Omental fat pad (tissue), 4 donors: Measurements from ENCODE around the gene ZNF385C. TPM values are rescaled to one million over a fixed set of nuclear protein-coding genes. Genes with fewer than 3 reads are reported as not detected.

Experiments used
- ATAC-seq: fragments of 150-250 bp; one replicate; pipeline ENCODE4 v1.9.1; 2016; ENCODE audit warnings: mild to moderate bottlenecking, moderate library complexity; ENCODE audit not compliant: low FRiP score
- DNase-seq: peaks from one replicate; pipeline ENCODE4 v3.0.0-alpha.2; 2019; ENCODE audit warnings: low spot score
- total RNA-seq, 4 donors: library from RNA; depleted of rRNA; stranded (reverse); fragments of >200 nt; gene quantifications; one replicate each; pipeline ENCODE4 v1.1.0, GENCODE V29; 2016
- TF ChIP-seq, protein P1 (sequence below), 3 donors: fragments of 450-650 bp; IDR thresholded peaks; one replicate each; pipeline ENCODE4 v1.5.1; 2016 to 2017; ENCODE audit warnings: antibody characterized with exemption in 3 of 3, mild to moderate bottlenecking in 3 of 3, moderate library complexity in 2 of 3

Gene ZNF385C
- total RNA-seq, 4 donors from 2014 or later = not detected

DNA sequence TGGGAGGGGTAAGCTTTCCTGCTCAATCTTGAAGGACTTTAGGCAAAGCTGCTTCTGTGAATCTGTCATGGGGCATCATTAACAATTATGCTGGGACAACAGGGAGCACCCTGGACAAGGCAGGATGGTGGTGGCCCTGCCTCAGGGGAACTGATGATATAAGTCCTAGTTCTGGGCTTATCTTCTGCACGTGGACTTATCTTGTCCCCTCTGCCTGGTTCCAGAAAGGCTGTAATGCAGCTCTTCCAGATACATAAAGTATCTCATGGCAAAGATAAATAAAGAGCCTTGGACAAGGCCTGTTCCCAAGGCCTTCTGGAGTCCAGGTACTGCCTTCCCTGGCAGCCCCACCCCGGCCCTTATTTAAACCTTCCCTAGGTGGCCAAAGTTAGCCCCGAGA, 6.0 kb upstream of the ZNF385C start:
- ATAC-seq = no peak
- TF ChIP-seq, protein P1, sequence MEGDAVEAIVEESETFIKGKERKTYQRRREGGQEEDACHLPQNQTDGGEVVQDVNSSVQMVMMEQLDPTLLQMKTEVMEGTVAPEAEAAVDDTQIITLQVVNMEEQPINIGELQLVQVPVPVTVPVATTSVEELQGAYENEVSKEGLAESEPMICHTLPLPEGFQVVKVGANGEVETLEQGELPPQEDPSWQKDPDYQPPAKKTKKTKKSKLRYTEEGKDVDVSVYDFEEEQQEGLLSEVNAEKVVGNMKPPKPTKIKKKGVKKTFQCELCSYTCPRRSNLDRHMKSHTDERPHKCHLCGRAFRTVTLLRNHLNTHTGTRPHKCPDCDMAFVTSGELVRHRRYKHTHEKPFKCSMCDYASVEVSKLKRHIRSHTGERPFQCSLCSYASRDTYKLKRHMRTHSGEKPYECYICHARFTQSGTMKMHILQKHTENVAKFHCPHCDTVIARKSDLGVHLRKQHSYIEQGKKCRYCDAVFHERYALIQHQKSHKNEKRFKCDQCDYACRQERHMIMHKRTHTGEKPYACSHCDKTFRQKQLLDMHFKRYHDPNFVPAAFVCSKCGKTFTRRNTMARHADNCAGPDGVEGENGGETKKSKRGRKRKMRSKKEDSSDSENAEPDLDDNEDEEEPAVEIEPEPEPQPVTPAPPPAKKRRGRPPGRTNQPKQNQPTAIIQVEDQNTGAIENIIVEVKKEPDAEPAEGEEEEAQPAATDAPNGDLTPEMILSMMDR (IDR thresholded peaks at IDR 0.05) = no peak
- DNase-seq = no peak

DNA sequence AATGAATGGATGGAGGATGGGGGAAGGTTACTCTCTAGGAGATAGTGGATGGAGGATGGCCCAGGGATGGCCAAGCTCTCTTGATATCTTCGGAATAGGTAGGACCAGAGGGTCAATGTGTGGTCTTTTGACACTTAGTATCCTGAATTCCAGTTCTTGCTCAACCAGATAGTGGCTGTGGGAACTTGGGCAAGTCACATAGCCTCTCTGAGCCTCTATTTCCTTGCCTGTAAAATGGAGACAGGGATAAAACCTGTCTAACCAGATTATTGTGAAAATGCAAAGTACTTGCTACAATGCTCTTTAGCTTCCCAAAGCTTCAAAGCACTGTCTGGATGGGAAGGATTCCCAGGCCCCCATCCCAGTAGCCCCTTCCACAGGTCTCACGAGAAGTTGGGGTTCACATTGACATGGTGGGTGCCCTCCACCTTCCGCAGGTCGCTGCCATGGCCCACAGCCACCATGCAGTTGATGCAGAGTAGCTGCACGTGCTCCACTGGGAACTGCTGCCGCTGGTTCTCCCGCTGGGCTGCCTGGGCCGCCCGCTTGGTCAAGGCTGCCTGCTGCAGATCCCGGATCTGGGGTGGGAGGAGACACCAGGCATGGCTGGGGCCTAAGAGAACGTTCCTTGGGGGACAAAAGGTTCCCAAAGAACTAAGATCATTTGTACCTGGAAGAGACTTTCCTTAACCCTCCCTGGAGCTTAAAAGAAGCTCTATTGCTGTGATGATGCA, 5.1 kb upstream of the ZNF385C start:
- TF ChIP-seq, protein P1 (IDR thresholded peaks at IDR 0.05) = no peak
- DNase-seq (no peak), ATAC-seq (no peak)

DNA sequence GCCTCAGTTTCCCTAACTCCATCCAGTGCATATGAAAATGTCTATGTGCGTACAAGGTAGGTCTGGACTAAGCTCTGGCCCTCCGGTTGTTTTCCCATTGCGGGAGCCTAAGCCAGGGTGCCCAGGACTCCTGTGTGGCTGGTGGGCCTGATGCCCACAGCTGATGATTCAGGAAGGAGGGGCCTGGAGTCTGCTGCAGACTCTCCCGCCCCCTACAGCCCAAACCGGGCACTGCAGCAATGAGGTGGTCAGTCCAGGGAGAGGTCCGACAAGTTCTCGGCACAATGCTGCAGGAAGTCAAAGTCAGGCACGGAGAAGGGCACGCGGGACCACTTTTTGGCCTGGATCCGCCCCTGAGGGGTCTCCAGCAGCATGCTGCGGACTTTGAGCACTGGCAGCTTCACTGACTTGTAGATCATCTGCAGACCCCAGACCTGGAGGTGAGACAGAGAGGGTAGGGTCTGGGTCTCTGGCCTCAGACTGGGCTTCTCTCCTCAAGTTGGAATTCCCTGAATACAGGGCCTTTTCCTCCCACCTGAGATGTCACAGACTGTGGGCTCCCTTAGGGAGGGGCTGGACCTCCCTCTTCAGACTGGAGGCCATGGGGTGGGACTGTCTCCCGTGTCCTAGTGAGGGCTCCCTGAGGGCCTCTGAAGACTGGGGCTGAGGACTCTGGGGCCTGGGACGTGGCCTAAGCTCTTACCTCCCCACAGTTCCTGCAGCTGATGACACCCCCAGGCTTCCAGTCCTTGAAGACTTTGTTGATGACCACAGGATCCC, 3.4 kb upstream of the ZNF385C start:
- peak; percentile 52 for ATAC-seq
- DNase-seq = peak; percentile 86
- TF ChIP-seq, protein P1 (IDR thresholded peaks at IDR 0.05) = no peak

DNA sequence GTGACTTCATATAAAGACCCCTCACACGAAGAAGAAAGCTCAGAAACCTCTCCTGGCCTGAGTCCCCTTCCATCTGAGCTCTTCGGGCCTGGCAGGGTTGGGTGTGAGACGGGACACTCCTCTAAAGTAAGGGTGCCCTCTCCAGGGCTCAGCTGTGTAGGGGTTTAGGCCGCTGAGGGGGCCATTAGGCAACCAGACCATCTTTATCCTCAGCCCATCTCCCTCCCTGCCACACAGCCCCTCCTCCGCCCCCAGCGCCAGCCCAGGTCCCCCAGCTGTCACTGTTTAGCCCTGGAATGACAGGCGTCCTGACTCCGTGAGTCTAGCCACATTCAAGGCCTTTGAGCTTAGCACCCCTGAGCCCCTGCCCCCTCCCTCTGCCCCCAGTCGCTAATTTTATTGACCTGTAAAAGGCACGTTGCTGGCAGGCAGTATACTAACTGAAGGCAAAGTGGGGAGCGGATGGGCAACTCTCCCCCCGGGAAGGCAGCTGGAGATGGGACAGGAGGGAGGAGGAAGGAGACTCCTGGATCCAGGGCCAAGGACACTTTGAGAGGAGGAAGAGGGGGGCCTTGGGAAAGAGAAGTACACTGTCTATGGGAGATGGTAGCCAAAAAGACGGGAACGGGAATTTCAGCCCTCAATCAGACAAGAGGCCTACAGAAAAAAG, 592 bp upstream of the ZNF385C start:
- TF ChIP-seq, protein P1 (IDR thresholded peaks at IDR 0.05) = no peak
- DNase-seq (no peak), ATAC-seq (no peak)

DNA sequence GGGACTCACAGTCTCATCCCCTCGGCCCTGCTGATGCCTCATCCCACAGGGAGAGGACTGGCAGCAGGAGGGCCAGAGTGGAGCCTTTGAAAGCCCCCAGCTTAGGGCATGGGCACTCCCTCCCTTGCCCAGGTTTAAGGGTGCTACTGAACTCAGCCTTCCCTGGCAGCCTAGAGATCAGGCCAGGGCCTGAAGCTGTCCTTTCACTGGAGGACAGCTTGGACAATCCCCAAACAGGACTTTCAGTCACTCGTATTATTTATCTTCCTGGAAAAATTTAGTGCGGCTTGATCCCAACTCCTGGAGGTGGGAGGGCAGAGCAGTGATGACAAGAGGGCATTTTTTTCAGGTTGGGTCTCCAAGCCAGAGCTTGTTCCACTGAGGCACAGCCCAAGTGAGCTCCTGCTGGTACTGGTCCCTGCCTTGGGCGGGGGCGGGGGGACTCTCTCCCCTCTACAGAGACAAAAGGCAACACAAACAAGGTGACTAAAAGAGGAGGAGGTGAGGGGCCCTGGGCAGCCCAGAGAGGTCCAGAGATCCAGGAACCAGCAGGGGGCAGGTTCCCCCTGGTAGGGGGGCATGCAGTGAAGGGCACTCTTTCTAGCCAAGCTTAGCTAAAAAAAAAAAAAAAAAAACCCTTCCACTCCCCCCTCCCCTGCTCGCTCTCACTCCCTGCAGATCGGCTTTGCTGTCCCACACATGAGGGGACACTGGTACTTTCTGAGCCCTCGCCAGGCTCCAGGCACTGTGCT, 1.7 kb downstream of the ZNF385C start:
- TF ChIP-seq, protein P1 (IDR thresholded peaks at IDR 0.05) = no peak
- DNase-seq (no peak), ATAC-seq (no peak)

DNA sequence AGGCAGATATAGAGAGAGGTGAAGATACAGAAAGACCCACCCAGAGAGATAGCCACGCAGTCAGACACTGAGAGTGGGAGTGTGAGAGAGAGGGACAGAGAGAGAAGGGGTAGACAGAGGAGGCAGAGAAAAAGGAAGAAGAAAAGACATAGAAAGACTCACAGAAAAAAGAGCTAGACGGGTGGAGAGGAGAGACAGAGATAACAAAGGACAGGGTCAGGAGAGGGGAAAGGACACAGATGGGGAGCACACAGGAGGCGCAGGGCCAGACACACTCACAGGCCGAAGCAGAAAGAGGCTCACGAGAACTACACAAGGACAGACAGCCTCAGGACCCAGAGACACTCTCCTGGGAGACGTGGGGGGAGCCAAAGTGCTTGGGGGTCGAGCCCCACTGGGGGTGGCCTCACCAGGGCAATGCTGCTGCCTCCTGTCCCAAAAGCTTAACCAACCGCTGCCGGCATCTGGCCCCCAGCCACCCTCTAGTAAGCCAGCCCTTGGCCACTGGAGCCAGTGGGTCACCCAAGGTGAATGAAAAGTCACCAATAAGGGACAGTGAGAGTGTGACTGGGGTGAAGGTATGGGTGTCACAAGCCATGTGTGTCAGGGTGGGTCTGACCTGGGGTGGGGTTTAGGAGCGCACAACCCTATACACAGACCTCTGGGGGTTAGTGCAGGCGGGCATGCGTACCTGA, 3.8 kb downstream of the ZNF385C start:
- DNase-seq (no peak), ATAC-seq (no peak)
- TF ChIP-seq, protein P1 (IDR thresholded peaks at IDR 0.05) = no peak
